CD4-positive, alpha-beta T cell treated with Interleukin-17A for 1 hour (primary cell): ENCODE results near the gene PCDHGA4.
"Not testable (repeated sequence)": the region's sequence is repeated elsewhere in the genome, so short reads cannot be mapped to it uniquely, and the experiment has no call there.

ENCODE experiments used
- DNase-seq: peaks from one replicate; pipeline ENCODE4 v3.0.0-alpha.2; 2020

PCDHGA4 gene

DNA sequence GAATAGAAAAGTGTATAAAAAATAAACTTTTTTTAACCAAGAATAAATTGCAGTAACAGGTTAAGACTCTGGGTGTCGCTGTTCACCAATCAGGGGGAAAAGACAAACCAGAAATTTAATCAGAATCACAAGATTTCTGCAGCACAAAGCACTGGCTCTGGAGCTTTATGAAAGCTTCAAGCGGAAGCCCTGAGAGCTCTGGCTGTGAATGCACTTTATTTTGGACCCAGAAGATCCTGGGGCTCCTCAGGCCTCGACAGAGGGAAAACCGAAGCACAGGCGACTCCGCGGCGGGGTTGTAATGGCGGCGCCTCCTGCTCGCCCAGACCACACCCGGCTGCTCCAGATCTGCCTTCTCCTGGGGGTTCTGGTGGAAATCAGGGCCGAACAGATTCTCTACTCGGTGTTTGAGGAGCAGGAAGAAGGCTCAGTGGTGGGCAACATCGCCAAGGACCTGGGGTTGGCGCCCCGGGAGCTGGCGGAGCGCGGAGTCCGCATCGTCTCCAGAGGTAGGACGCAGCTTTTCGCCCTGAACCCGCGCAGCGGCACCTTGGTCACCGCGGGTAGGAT is at the start of gene PCDHGA4:
Gene PCDHGA4, plus strand, starts transcription at position 122 of the 570 bp plus-strand sequence. Its CDS starts 87 bp downstream, at position 209.
- peak; percentile 15 for DNase-seq

DNA sequence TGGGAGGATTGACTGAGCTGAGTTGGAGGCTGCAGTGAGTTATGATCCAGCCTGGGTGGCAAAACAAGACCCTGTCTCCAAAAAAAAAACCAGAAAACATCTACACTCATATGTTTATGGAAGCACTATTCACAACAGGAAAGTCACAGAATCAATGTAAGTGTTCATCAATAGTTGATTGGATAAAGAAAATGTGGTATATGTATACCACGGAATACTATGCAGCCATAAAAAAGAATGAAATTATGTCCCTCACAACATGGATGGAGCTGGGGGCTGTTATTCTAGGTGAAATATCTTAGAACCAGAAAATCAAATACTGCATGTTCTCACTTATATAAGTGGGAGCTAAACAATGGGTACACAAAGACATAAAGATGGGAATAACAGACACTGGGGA is 48.2 kb upstream of the PCDHGA4 start:
- no peak for DNase-seq

DNA sequence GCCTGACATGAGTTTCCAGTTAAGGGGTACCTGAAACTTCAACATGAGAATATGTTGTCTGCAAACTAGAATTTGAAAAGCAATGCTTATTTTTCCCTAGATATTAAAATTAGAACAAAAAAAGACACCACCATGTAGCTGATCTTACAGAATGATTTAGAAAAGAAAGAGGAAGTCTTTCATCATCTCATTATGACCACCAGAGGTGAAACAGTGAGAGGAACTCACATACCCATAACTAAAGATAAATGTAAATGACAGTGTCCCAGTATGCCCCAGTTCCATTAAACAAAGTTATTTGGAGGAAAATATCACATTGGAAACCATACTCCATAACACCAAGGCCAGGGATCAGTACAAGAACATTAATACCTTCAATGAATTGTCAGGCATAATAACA is 41.1 kb upstream of the PCDHGA4 start:
- no peak for DNase-seq

DNA sequence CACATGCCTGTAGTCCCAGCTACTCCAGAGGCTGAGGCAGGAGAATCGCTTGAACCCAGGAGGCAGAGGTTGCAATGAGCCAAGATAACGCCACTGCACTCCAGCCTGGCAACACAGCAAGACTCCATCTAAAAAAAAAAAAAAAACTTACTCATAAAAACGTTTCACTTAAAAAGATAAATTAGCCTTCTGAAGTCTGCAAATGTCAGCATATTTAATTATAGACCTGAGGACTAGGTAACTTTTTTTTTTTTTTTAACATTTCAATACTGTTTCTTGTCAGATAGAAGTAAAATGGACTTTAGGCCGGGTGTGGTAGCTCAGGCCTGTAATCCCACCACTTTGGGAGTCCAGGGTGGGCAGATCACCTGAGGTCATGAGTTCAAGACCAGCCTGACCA is 37.9 kb upstream of the PCDHGA4 start:
- DNase-seq: not testable (repeated sequence)

DNA sequence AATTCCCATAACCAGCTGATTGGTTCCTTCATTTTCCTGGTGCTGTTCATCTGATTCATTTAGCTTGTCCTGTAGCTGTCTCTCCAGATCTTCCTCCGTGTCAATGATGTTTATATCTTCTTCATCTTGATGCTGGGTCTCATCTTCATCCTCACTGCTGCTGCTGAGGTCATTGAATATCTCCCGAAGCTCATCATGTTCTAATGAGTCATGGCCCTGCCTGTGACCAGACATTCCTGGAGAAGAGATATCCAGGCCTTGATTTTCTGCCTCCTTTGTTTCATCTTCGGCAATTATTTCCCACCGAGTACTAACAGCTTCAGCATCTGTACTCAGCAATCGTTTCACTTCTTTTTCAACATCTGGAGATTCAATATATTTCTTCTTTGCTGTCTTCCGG is 35.6 kb upstream of the PCDHGA4 start:
- no peak for DNase-seq

DNA sequence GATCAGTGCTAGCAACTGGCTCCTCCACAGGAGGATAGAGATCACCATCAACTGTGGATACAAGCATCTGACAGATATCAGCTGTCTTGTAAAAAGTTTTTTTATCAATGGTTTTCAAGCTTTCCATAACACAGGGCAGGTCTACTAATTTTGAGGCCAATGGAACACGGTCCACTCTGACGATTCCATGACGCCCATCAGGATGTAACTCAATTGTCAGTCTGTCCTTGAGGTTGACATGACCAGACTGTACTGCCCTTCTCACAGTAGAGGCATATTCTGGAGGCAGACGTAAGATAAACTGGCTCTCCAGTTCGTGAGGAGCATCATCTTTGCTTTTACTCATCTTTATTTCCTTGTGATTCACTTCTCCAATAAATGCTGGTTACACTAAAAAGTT is 35.1 kb upstream of the PCDHGA4 start:
- DNase-seq: no peak

DNA sequence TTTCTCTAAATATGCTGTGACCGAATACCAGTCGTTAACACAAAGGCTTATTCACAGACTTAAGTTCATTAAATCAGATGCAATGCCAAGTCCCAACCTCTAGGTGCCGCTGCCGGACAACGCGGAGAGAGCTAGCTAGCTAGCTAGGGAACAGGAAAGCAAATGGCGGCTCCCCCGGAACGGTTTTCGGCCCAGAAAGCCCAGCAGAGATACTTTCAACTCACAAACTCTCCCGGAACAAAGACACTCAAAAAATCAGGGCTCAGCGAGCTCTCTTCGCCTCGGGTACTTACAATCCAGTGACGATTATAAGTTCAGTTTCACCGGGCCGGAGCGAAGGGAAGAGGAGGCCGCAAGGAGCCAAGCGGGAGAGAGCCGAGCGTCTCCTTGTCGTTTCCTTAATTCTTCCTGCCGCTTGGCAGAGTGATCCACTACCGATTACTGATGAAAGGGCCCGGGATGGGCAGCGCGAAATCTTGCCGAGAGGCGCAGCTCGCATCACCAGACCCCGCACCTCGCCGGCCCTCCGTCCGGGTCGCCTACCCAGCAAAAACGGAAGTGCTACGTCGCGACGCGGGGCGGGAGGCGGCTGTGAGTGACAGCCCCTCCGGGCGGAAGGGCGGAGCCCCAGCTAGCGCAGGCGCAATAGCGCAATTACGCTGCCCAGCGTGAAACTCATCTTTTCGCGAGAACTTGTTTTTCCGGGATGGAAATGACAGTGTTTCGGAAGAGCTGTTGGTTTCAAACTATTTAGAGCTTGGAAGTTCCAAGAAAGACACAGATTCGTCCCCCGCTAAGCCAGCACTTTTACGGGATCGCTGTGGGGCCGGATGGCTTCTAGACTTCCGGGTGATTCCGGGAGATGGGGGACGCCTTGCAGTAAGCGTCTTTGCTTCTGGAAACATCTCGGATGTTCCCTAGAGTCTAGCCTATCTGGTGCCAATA is 34.3 kb upstream of the PCDHGA4 start, which contains the start of gene TAF7:
Gene TAF7, minus strand, starts transcription at position 560 of the 945 bp plus-strand sequence. CDS start 740 bp downstream, outside the sequence.
- peak; percentile 94 for DNase-seq

DNA sequence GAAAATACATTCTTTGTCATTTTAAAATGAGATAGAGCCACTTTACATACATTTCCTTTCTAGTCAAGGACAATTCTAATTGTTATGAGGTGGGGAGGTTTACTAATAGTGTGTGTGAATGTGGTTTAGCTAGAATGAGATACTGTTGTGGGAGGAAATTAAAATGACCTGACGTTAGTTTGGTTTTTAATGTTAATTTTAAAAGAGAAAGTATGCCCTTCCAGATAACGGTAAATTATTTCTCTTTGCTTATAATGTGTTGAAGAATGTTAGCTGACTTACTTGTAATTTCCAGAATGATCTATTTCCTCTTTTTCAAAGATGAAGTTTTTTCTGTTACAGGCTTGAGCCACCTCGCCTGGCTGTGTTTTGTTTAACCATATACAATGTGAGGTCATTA is 32.6 kb upstream of the PCDHGA4 start:
- no peak for DNase-seq

DNA sequence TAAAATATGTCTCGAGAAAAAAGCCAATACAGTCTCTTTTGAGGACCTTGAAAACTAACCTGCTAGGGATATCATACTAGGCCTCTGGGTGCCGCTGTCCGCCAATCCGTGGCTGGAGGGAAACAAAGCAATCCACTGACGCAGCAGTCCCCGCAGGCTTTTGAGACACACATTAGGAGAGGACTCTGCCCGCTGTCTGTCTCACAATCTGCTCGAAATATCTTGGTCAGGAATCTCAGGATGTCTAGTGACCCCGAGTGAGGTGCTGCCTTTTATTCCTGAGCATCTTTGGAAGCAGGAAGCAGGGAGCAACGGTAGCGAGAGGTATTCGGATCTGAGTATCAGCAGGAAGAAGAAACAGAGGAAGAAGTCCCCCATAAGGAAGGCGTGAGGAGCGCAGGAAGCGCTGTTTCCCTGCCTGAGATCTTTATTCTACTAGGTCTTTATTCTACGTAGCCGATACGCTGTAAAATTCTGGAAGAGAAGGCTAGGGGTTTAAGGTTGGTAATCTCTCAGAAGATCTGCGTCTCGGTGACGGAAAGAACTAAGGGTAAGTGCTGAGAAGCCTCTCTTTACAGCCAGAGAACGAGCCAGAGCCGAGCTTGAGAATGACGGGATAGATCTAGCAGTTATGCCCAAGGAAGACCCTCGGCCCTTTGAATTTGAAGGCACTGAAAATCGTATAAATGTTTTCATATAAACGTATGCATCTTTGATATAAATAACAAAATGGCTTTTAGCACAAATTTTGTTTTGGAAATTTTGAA is 28.6 kb upstream of the PCDHGA4 start:
- DNase-seq: peak; percentile 79

DNA sequence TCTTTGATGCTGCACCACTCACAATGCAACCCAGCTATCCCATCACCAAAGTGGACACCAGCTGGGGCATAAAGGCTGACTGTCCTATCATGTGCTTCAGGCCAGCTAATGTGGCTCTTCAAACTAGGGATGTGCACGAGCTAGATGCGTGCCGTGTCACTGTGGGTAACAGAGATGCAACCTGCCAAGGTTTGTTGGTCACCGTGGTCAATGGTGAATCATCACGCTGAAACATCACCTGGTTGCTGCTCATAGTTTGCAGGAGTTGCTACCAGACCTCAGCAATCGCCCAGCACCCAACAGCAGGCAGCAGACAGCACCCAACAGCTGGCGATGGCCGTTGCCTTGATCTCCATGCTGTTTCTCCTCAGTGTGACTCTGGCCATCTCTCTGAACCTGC is 26.6 kb upstream of the PCDHGA4 start:
- no peak for DNase-seq

DNA sequence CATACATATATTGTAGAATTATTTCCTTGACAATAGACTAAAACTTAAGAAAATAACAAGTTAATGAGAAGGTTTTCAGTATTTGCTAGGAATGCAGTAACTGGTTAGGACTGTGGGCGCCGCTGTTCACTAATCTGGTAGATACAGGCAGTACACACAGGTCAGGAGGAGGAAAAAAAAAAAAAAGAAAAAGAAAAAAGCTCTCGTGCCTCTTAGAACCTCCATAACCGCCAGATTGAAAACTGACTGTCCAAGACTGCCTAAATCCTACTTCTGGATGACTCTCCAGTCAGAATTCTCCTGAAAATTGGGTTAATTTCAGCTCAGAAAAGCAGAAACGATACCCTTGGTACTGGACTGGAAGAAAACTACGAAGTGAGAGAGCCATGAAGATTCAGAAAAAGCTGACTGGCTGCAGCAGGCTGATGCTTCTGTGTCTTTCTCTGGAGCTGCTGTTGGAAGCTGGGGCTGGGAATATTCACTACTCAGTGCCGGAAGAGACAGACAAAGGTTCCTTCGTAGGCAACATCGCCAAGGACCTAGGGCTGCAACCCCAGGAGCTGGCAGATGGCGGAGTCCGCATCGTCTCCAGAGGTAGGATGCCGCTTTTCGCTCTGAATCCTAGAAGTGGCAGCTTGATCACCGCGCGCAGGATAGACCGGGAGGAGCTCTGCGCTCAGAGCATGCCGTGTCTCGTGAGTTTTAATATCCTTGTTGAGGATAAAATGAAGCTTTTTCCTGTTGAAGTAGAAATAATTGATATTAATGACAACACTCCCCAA is 24.3 kb upstream of the PCDHGA4 start, which contains the start of gene PCDHGA1:
Gene PCDHGA1, plus strand, starts transcription at position 216 of the 782 bp plus-strand sequence.
- peak; percentile 38 for DNase-seq

DNA sequence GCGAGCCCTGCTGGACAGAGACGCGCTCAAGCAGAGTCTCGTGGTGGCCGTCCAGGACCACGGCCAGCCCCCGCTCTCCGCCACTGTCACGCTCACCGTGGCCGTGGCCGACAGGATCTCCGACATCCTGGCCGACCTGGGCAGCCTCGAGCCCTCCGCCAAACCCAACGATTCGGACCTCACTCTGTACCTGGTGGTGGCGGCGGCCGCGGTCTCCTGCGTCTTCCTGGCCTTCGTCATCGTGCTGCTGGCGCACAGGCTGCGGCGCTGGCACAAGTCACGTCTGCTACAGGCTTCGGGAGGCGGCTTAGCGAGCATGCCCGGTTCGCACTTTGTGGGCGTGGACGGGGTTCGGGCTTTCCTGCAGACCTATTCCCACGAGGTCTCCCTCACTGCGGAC is 22.2 kb upstream of the PCDHGA4 start:
- DNase-seq: not testable (repeated sequence)

DNA sequence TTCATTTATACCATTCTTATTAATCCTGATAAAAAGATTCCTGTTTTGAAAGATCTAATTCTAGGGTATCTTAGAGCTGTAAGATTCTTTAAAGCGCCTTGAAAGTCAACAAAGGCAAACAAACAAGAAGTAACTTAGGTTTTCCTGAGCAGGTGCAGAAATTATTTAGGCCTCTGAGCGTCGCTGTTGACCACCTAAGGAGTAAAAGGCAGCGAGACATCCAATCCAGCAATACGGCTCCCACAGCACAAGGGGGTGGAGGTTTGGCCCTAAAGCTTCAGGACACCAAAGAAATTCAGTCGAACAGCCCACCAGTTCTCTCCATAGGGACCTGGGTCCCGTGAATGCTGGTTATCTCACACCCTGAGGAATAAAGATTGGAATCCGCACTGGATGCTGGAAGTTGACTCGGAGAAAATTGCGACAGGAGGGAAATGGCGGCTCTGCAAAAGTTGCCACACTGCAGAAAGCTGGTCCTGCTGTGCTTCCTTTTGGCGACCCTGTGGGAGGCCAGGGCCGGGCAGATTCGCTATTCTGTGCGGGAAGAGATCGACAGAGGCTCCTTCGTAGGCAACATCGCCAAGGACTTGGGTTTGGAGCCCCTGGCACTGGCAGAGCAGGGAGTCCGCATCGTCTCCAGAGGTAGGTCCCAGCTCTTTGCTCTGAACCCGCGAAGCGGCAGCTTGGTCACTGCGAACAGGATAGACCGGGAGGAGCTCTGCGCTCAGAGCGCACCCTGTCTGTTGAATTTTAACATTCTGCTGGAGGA is 16.1 kb upstream of the PCDHGA4 start, which contains the start of gene PCDHGA2:
Gene PCDHGA2, plus strand, starts transcription at position 223 of the 769 bp plus-strand sequence.
- peak; percentile 11 for DNase-seq

DNA sequence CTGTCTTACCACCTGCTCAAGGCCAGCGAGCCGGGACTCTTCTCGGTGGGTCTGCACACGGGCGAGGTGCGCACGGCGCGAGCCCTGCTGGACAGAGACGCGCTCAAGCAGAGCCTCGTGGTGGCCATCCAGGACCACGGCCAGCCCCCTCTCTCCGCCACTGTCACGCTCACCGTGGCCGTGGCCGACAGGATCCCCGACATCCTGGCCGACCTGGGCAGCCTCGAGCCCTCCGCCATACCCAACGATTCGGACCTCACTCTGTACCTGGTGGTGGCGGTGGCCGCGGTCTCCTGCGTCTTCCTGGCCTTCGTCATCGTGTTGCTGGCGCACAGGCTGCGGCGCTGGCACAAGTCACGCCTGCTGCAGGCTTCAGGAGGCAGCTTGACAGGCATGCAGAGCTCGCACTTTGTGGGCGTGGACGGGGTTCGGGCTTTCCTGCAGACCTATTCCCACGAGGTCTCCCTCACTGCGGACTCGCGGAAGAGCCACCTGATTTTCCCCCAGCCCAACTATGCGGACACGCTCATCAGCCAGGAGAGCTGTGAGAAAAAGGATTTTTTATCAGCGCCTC is 14.0 kb upstream of the PCDHGA4 start:
- not testable (repeated sequence) for DNase-seq

DNA sequence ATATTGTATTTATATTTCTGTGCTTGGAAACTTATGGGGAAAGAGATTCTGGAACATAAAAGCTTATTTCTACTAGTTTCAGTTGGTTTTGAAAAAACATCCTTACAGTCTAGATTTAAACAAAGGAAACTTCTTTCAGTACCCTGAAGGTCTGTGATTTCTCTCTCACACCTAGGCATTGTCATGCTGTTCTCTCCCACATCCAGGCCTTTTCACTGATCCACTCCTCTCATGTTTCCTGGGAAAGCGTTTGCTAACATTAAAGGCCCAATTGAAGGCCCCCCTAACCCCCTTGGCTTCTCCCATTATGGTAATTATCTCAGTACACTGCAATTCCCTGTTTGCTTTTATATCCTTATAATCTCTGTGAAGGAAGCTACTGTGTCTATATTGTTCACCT is 12.0 kb upstream of the PCDHGA4 start:
- no peak for DNase-seq

DNA sequence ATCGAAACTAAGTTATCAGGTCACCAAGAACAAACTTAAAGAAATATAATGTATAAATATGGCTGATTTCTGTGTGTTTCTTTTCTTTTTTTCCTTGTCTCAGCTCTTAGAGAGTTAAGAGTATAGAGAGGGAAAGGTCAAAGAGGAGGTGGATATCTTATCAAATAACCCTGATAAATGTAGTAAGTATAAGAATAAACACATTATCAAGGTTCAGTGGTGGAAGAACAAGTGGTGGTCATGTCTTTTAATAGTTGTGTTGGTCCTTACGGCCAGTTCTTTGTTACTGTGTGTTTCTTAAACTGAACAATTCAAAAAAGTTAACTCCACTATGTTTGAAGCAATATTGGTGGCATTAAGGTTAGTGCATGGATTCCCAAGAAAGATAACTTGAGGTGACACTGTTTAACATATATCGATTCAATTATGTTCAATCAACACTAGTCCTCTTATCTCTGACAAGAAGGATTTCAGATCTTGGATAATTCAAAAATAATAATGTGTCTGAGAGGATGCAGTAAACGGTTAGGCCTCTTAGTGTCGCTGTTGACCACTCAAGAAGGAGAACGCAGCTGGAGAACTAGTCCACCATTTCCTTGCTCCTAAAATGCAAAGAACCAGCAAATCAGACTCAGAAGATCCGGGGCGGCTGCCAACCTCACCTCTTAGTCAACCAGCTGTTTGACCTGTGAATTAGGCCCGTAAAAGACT is 11.4 kb upstream of the PCDHGA4 start, which contains the start of gene PCDHGA3:
Gene PCDHGA3, plus strand, starts transcription at position 588 of the 711 bp plus-strand sequence. CDS start 205 bp downstream, outside the sequence.
- DNase-seq: peak; percentile 14

DNA sequence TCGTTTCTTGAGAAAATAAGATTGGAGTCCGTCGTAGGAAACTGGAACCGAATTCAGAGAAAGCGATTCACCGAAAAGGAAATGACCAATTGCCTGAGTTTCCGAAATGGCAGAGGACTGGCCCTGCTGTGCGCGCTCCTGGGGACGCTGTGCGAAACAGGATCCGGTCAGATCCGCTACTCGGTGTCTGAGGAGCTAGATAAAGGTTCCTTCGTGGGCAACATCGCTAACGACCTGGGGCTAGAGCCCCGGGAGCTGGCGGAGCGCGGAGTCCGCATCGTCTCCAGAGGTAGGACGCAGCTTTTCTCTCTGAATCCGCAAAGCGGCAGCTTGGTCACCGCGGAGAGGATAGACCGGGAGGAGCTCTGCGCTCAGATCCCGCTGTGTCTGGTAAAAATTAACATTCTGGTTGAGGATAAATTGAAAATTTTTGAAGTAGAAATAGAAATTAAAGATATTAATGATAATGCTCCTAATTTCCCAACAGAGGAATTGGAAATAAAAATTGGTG is 10.8 kb upstream of the PCDHGA4 start:
- DNase-seq: no peak

DNA sequence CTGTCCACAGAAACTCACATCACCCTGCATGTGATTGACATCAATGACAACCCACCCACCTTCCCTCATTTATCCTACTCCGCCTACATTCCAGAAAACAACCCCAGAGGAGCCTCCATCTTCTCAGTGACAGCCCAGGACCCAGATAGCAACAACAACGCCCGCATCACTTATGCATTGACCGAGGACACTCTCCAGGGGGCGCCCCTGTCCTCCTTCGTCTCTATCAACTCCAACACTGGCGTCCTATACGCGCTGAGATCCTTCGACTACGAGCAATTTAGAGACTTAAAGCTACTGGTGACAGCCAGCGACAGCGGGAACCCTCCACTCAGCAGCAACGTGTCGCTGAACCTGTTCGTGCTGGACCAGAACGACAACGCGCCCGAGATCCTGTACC is 9.5 kb upstream of the PCDHGA4 start:
- DNase-seq: no peak

DNA sequence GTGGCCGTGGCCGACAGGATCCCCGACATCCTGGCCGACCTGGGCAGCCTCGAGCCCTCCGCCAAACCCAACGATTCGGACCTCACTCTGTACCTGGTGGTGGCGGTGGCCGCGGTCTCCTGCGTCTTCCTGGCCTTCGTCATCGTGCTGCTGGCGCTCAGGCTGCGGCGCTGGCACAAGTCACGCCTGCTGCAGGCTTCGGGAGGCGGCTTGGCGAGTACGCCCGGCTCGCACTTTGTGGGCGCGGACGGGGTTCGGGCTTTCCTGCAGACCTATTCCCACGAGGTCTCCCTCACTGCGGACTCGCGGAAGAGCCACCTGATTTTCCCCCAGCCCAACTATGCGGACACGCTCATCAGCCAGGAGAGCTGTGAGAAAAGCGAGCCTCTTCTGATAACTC is 8.8 kb upstream of the PCDHGA4 start:
- DNase-seq: not testable (repeated sequence)
